ENCODE measurements around the gene EPGN. TPM values are rescaled to one million over a fixed set of nuclear protein-coding genes. Genes with fewer than 3 reads are reported as not detected.

Gene EPGN
- total and polyA plus RNA-seq, 2 of the 13 experiments (the other 11 are each of a cell fraction or from before 2014, with no cell fraction given) = not detected

DNA sequence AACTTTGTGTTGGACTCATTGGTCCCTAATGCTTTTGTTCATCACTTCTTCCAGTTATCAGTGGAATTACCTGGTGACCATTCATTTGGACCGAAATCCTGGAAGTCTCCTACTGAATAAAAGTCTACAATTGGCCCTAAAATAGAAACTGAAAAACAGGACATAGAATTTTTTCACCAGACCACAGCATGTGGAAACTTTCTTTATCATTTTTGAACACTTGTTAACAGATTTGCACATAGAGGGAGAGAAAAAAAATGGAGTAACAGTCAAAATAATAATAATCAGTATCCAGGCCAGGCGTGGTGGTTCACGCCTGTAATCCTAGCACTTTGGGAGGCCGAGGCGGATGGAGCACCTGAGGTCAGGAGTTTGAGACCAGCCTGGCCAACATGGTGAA, 7.1 kb downstream of the EPGN start:
- Histone ChIP-seq H3K4me1 (ENCODE audit: insufficient read depth, low read length) (no peaks in the 10 kb centered on the region), H3K4me2 (ENCODE audit: low read depth, low read length) (no peak overlapping the region), H2AFZ (ENCODE audit: low read length) (no peak overlapping the region), H3K4me3 (replicated peaks in 1 of 3; ENCODE audit: insufficient read depth in 1 of 3, low read depth in 2 of 3, low read length in 3 of 3) (no peak overlapping the region), H3K79me2 (ENCODE audit: insufficient read depth, low read length) (no peaks in the 10 kb centered on the region), H3K27ac (ENCODE audit: extremely low read length, insufficient read depth, low read length) (no peak overlapping the region), H4K20me1 (ENCODE audit: insufficient read depth, low read length) (no peaks in the 10 kb centered on the region), H3K9ac (ENCODE audit: insufficient read depth, low read depth, low read length) (no peak overlapping the region), H3K9me3 (ENCODE audit: low read length) (no peaks in the 10 kb centered on the region), H3K27me3 (ENCODE audit: control insufficient read depth in 1 of 2, insufficient read depth in 2 of 2, low read length in 2 of 2) (no peaks in the 10 kb centered on the region), H3K36me3 (replicated peaks in 1 of 2; ENCODE audit: control insufficient read depth in 1 of 2, insufficient read depth in 2 of 2, low read length in 2 of 2) (no peaks in the 10 kb centered on the region)
- FAIRE-seq (no peak), ATAC-seq (no peak), DNase-seq (ENCODE audit: low spot score) (no peak)
- no TSS peak for BruUV-seq (replicated peaks)
- intact Hi-C loops (cut with micrococcal nuclease; ENCODE audit: unreplicated experiment) = no loop called here
- ChIA-PET CTCF (ENCODE audit: low intra/inter-chr PET ratio, low total read pairs) (no interaction called here), POLR2A (no interaction called here)
- in situ Hi-C loops (cut with HindIII; ENCODE audit: extremely low pct_ligation_motif_present, low pct_unique_long_range_greater_than_20kb) = no loop called here
- no peak for TF ChIP-seq ZNF138 (CRISPR knock-in tag; IDR thresholded peaks at IDR 0.05; ENCODE audit: low read depth)
- no peak for TF ChIP-seq RAD21 (CRISPR knock-in tag; IDR thresholded peaks at IDR 0.05)
- no peak for TF ChIP-seq KDM6A (CRISPR knock-in tag; IDR thresholded peaks at IDR 0.05; ENCODE audit: low read depth)
- no peak for TF ChIP-seq FLYWCH1 (CRISPR knock-in tag; IDR thresholded peaks at IDR 0.05)
- TF ChIP-seq TEAD3 (CRISPR knock-in tag; optimal IDR thresholded peaks at IDR 0.05; ENCODE audit: borderline replicate concordance) = no peak
- no peak for TF ChIP-seq ZNF850 (CRISPR knock-in tag; conservative IDR thresholded peaks at IDR 0.05)
- TF ChIP-seq ZNF547 (CRISPR knock-in tag; IDR thresholded peaks at IDR 0.05) = no peak
- TF ChIP-seq, protein P1, sequence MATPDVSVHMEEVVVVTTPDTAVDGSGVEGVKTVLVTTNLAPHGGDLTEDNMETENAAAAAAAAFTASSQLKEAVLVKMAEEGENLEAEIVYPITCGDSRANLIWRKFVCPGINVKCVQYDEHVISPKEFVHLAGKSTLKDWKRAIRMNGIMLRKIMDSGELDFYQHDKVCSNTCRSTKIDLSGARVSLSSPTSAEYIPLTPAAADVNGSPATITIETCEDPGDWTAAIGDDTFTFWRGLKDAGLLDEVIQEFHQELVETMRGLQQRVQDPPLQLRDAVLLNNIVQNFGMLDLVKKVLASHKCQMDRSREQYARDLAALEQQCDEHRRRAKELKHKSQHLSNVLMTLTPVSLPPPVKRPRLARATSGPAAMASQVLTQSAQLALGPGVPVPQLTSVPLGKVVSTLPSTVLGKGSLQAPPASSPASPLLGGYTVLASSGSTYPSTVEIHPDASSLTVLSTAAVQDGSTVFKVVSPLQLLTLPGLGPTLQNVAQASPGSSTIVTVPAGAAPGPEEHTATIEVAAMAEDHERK (CRISPR knock-in tag; IDR thresholded peaks at IDR 0.05; ENCODE audit: low read depth) = no peak
- no peak for TF ChIP-seq ERF (CRISPR knock-in tag; IDR thresholded peaks at IDR 0.05)
- TF ChIP-seq TARDBP (CRISPR knock-in tag; IDR thresholded peaks at IDR 0.05) = no peak
- TF ChIP-seq ATAD3A (CRISPR knock-in tag; IDR thresholded peaks at IDR 0.05) = no peak
- TF ChIP-seq YEATS2 (CRISPR knock-in tag; IDR thresholded peaks at IDR 0.05; ENCODE audit: borderline replicate concordance) = no peak
- no peak for TF ChIP-seq ZNF563 (CRISPR knock-in tag; IDR thresholded peaks at IDR 0.05)
- TF ChIP-seq, protein P2, sequence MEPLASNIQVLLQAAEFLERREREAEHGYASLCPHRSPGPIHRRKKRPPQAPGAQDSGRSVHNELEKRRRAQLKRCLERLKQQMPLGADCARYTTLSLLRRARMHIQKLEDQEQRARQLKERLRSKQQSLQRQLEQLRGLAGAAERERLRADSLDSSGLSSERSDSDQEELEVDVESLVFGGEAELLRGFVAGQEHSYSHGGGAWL (CRISPR knock-in tag; IDR thresholded peaks at IDR 0.05) = no peak
- no peak for TF ChIP-seq ZKSCAN1 (IDR thresholded peaks at IDR 0.05; ENCODE audit: low read length)
- TF ChIP-seq, protein P3, sequence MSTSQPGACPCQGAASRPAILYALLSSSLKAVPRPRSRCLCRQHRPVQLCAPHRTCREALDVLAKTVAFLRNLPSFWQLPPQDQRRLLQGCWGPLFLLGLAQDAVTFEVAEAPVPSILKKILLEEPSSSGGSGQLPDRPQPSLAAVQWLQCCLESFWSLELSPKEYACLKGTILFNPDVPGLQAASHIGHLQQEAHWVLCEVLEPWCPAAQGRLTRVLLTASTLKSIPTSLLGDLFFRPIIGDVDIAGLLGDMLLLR (CRISPR knock-in tag; IDR thresholded peaks at IDR 0.05) = no peak
- no peak for TF ChIP-seq PHF5A (CRISPR knock-in tag; IDR thresholded peaks at IDR 0.05; ENCODE audit: low read depth, unreplicated experiment)
- TF ChIP-seq ZNF430 (CRISPR knock-in tag; IDR thresholded peaks at IDR 0.05) = no peak
- WGBS (ENCODE audit: low lambda C conversion rate) = 18% methylated on average over 5 of the region's 5 CpGs
